Choroid plexus epithelial cell (primary cell): Measurements from ENCODE around the gene NKG7.

Source experiments
- DNase-seq: peaks from one replicate; pipeline ENCODE4 v3.0.0-alpha.2; 2010; ENCODE audit warnings: low read depth
- H3K4me3 ChIP-seq: 2 replicates; pipeline ENCODE4 v1.5.1; 2011; ENCODE audit warnings: low read depth, mild to moderate bottlenecking, control low read depth, low read length, moderate library complexity
- TF ChIP-seq, protein P1 (sequence below): conservative IDR thresholded peaks from 2 replicates; pipeline ENCODE4 v1.5.1; 2011; ENCODE audit warnings: low read depth, mild to moderate bottlenecking, control low read depth, inconsistent platforms, low read length, moderate library complexity

The NKG7 gene

DNA sequence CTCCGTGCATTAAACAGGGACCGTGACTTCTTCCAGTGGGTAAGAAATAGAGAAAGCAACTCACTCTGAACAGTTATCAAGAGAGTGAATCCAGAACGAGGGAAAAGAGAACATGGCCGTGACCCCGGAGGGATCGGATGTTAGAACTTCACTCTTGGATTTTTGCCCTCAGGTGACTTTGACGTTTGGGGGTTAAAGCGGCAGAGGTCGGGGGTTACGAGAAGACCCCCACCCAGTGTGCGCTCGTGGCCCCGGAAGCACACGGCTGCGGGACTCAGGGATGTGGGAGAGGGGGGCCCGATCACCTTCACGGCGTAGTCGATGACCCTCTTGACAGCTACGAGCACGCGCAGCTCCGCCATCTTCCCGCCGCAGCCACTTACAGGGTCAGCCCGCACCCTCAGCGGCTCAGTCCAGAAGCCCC lies 6.5 kb downstream of the NKG7 start, which contains the start of gene ETFB:
TSS of gene ETFB (minus strand) at position 424 of the 424 bp plus-strand sequence. CDS start at position 362, 62 bp downstream.
- DNase-seq = no peak
- TF ChIP-seq, protein P1, sequence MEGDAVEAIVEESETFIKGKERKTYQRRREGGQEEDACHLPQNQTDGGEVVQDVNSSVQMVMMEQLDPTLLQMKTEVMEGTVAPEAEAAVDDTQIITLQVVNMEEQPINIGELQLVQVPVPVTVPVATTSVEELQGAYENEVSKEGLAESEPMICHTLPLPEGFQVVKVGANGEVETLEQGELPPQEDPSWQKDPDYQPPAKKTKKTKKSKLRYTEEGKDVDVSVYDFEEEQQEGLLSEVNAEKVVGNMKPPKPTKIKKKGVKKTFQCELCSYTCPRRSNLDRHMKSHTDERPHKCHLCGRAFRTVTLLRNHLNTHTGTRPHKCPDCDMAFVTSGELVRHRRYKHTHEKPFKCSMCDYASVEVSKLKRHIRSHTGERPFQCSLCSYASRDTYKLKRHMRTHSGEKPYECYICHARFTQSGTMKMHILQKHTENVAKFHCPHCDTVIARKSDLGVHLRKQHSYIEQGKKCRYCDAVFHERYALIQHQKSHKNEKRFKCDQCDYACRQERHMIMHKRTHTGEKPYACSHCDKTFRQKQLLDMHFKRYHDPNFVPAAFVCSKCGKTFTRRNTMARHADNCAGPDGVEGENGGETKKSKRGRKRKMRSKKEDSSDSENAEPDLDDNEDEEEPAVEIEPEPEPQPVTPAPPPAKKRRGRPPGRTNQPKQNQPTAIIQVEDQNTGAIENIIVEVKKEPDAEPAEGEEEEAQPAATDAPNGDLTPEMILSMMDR = no peak
- H3K4me3 ChIP-seq = peak within 1 kb of the TSS; percentile 94

DNA sequence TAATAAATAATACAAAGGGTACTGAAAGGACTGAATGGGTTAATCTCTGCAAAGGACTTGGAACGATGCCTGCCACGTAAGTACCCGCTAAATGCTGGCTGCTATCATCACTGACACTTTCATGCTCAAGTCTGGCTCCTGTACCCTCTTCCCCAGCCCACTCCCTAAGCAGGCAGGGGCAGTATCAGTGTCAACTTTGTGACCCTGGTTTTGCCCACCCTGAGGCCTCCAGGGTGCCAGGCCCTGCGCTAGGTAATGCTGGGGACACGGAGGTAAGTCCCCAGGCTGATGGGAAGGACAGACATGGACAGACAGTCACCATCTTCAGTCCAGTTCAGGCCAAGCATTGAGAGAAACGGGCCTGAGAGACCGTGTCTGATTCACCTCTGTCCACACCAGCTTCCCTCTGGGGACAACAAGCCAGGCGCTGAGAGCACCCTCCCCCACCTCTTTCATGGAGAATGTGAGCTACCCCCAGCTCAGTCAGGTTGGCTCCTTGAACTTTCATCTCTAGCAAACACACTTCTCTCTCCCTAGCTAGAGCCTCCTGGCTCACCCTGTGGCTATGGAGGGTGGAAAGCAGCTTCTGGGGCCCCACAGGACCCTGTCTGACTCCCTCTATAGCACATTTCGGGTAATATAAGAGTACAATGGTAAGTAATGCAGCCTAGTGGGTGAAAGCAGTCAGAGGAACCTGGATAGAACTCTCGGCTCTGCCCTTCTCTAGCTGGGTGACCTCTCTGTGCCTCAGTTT lies 7.1 kb downstream of the NKG7 start:
- peak overlapping the region; percentile 94 for H3K4me3 ChIP-seq
- TF ChIP-seq, protein P1 = peak; percentile 31
- peak; percentile 65 for DNase-seq

DNA sequence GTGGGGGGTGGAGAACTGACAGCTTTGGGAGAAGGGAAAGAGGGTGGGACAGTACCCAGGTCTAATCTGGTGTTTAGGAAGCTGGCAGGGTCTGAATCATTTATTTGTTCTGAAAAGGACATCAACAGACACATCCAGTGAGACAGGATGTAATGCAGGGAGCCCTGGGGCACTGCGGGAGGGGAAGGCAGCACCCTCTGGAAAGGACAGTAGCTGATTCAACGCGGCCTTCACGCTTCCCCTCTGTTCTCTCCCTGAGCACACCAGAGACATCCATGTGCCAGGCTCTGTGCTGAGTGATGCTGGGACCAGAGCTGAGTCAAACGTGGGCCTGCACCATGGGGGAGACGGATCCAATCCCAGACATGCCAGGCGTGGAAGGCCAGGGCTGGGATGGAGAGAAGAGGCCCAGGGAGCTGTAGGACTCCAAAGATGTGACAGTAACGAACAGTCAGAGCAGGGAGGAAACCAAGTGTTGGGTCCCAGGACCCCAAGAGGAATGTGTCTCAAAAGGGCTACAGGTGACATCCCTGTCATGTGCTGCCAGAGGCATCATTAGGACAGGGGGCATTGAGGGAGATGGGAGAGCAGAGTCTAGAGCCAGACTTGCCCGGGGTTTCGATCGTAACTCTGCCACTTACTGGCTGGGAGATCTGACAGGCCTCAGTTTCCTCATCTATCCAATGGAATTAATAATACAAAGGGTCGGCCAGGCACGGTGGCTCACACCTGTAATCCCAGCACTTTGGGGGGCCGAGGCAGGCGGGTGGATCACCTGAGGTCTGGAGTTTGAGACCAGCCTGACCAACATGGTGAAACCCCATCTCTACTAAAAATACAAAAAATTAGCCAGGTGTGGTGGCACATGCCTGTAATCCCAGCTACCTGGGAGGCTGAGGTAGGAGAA lies 8.0 kb downstream of the NKG7 start:
- TF ChIP-seq, protein P1 = no peak
- no peak overlapping the region for H3K4me3 ChIP-seq
- peak; percentile 43 for DNase-seq

DNA sequence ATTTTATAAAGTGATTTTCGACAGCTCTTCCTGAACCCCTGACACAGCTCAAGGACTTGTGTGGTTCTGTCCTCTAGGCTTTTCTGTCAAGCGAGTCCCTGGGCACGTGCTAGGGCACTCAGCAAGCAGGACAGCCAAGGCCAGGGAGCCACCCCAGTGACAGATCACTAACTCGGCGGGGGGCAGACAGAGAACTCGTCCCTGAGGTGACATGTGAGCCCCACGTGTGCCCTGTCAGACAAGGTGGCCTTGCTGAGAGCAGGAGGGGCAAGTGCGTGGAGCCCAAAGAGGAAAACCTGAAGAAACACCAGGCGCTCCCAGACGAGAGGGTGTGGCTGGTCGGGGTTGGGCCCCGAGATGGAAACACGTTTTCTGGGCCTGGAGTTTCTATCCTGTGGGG lies 11.2 kb downstream of the NKG7 start:
- DNase-seq = no peak
- TF ChIP-seq, protein P1 = no peak
- H3K4me3 ChIP-seq = no peak overlapping the region

DNA sequence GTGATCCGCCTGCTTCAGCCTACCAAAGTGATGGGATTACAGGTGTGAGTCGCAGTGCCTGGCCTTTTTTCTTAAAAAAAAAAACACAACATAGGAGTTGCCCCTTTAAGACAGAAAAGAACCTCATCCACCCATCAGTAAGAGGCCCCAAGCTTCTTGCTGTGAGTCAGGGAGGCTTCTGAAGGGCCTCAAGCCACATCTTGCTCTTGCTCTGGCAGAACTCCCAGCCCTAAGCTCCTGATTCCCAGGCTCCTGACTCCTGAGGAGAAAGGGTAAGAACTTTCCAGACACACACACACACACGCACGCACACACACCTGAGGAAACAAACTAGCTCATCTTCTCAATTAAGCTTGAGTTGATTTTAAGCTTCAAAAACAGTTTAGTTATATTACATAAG lies 13.2 kb downstream of the NKG7 start:
- peak; percentile 96 for DNase-seq
- H3K4me3 ChIP-seq = no peak overlapping the region
- TF ChIP-seq, protein P1 = no peak

DNA sequence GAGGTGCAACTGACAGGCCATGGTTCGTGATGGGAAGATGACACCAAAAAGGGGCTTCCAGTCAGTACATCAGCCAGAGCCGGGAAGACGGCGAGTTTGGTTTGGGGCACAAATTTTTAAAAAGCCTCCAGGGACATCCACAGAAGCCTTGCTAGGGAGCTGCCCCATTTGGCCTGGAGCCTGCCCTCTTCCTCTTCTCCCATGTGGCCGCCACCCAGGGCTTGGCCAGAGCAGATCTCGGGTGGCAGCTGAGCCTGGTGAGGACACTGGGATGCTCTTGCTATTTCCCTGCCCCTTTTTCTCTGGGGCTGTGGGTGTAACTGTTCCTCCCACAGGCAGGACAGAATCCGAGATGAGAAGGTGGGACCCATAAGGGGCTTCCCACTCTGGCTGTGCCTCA lies 14.5 kb downstream of the NKG7 start:
- TF ChIP-seq, protein P1 = no peak
- H3K4me3 ChIP-seq = no peak overlapping the region
- DNase-seq = no peak
